Measurements from ENCODE around the gene RAB3IP. TPM values are rescaled to one million over a fixed set of nuclear protein-coding genes. Genes with fewer than 3 reads are reported as not detected.

Gene RAB3IP, protein sequence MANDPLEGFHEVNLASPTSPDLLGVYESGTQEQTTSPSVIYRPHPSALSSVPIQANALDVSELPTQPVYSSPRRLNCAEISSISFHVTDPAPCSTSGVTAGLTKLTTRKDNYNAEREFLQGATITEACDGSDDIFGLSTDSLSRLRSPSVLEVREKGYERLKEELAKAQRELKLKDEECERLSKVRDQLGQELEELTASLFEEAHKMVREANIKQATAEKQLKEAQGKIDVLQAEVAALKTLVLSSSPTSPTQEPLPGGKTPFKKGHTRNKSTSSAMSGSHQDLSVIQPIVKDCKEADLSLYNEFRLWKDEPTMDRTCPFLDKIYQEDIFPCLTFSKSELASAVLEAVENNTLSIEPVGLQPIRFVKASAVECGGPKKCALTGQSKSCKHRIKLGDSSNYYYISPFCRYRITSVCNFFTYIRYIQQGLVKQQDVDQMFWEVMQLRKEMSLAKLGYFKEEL
- total RNA-seq: 20.3 TPM
- long read RNA-seq, transcript RAB3IP-201 (11 exons, 3,690 nt): major isoform, 18 of 21 reads
- long read RNA-seq, partial matches to known transcripts: 2 of 21 reads
- long read RNA-seq, other reads (novel, unspliced or antisense): 1 of 21 reads

DNA sequence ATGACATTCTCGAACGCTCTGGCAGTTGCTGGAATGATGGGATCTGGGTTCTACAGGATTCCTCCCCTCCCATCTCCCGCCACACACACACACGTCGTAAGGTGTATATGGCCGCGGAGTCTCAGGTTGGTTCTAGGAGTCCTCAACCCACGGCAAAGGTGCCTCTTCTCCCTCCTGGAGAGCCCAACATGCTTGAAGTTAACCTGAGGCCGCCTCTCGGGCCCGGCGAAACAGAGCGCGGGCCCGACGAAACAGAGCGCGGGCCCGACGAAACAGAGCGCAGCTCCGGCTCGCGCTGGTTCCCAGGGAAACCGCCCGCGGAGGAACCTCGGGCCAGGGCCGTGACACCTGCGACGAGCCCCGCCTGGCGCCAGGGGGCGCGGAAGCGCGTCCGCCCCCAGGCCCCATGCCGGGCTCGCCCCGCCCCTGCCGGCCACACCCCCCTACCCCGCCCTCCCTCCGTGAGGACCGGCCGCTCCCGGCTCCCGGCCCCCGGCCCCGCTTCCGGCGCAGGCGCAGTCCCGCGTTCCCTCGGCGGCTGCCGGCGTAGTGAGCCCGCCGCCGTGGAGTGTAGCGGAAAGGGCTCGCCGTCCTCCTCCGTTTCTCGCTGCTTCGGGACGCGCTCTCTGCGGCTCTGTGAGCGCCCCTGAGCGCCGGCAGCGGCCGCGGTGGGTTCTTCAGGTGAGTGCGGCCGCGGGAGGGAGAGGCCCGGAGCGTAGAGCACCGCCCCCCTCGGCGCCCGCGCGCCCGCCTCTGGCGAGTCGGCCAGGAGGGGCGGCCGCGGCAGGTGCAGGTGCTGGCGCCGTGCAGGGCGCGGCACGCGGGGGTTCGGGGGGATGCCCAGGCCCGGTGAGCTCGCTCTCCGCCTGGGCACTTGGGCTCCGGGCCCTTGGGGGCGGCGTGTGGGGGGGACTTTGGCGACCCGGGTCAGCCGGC, at the start of gene RAB3IP:
Gene RAB3IP (plus strand): TSS at position 510 of the 936 bp plus-strand sequence. CDS start 16,549 bp downstream, outside the sequence.
- intact Hi-C loops (cut with DNase I): no loop called here
- ATAC-seq (ENCODE audit: poor library complexity) (peak; percentile 97), DNase-seq (peak; percentile 92)

DNA sequence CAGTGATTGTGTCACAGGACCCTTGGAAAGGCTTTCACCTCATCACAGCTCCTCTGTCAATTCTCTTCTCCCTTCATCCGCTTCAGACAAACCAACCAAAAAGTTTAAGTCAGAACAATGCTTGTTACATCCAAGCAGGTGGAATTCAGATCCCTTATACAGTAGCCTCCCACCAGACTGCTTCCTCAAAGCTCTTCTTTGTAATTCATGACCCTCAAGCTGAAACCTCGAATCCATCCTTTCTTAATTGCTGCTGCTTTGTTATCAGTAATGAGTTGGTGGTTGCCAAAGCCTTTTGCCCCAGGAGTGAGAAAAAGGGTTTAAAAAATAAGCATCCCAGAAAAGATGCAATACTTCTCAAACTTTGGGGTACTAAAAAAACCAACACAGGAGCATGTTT, 49.0 kb upstream of the RAB3IP start:
- intact Hi-C loops (cut with DNase I): no loop called here
- ATAC-seq (ENCODE audit: poor library complexity) (no peak), DNase-seq (no peak)

DNA sequence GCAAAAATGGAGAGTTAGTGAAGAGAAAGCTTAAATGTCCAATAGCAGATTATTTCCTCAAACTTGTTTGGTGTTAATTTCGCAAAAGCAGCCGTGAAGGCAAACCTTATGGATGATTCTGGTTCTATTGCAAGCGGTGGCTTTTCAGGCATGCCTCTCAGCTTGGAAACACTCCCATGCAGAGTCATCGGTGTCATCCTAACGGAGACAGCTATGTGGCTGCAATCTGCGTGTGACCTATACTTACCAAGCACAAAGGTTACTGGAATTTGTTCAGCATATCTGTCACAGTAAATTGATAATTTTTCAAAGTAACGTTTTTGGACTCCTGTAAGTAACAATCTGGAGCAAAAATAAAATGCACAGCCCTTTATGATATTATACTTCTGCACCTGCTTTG, 44.5 kb upstream of the RAB3IP start:
- DNase-seq (no peak), ATAC-seq (ENCODE audit: poor library complexity) (peak; percentile 84)
- intact Hi-C loops (cut with DNase I): no loop called here

DNA sequence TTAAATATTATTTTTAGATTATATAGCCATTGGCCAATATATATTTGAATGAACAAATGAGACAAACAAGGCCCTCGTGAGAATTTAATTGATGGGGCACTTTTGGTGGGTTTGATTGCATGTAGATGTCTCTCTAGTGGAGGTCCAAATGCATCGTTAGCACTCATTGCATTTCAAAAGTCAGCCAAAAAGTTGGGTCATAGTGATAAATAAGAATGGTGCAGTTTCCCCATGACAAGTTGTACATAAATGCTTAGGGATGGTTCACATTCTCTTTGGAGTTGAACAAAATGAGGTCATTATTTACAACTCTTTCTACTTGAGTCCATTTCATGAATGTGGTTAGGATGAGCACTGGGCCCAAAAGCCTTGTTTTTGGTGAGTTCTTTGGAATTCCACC, 40.6 kb upstream of the RAB3IP start:
- DNase-seq (no peak), ATAC-seq (ENCODE audit: poor library complexity) (no peak)
- intact Hi-C loops (cut with DNase I): no loop called here

DNA sequence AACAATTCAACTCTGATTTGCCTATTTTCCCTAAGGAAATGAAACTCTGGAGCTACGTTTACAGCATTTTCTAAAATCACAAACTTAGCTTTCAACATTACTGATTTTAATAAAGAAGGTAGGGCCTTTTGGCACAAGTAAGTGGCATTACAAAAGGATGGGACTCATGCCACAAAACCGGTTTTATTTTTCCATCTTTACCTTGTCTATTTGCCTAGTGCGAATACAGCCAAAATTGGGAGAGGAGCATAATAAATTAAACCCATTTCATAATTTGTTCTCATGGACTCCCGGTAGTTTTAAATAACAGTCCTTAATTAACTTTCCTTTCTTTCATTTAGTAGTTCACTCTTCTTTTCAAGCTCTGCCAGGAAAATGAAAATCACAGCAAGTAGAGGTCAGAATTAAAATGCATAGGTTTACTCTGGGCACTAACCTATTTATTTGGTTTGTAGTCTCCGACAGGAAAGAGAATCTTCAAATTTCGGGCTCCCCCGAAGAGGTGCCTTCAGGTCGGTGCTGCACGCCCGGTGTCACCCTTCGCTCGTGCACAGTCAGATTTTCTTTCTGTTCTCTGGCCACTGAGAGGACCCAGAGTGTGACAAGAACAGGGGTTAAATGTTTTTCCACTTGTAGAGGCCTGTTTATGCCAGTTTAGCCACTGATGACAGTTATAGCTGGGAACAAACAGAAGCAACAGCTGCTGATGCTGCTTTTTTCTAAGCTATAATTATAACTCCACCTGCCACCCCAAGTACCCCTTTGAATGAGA, 39.7 kb upstream of the RAB3IP start, which contains the start of gene BEST3:
Gene BEST3 (minus strand): TSS at position 535 of the 772 bp plus-strand sequence. CDS start 1,505 bp downstream, outside the sequence.
- DNase-seq: no peak
- peak; percentile 57 for ATAC-seq (ENCODE audit: poor library complexity)
- intact Hi-C loops (cut with DNase I): no loop called here

DNA sequence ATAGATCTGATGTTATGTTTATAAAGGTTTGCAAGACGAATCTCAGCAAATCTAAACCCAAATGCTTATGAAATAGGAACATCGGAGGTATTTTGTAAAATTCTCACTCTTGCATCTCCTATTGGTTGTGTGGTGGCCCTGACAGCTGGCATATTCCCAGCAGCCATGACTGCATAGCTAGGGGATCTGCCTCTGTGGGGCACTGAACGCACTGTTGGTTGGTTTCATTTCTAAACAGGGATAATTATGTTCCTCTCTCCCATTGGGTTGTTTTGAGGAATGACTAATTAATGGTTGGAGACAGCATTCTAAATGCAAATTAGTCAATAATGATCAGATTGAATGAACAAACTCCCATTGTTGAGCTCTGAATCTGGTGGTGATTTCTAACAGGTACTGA, 36.8 kb upstream of the RAB3IP start:
- ATAC-seq (ENCODE audit: poor library complexity): no peak
- no peak for DNase-seq
- intact Hi-C loops (cut with DNase I): no loop called here

DNA sequence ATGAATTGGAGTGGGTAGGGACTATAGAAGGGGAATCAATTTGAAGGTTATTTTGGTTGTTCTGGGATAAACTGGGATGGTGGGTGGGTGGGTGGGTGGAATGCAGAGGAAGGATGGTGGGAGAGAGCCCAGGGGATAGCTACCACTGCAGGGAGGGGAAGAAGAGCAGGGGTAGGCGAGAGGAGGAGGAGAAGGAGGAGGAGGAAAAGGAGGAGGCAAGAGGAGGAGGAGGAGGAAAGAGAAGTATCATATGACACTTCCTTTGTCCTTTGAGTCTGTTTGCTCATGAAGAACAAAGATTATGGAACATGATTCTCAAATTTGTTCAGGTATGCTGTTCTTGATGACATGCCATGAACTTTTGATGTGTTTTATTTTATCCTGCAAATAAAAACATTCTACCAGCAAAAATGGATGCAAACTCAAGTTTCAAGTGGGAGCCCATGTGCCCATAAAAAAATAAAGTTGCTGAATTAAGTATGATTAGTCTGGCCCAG, 35.5 kb upstream of the RAB3IP start:
- no peak for DNase-seq
- ATAC-seq (ENCODE audit: poor library complexity): no peak
- intact Hi-C loops (cut with DNase I): no loop called here

DNA sequence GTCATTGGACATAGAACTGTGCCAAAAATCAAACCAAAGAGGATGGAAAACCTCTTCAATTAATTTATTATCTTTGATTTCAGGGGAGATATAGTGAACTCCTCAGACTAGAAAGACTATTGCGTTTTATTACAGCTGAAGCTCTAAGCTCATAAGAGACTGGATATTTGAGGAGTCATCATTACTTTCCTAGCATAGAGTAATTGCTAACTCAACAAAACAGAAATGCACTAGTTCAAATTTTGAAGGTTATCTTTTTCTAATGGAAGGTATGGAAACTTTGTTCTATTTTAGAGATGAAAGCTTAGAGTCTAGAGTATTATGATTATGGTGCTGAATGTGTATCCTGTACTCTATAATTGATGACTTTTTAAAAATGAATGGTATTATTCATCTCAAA, 34.3 kb upstream of the RAB3IP start:
- no peak for ATAC-seq (ENCODE audit: poor library complexity)
- DNase-seq: no peak
- intact Hi-C loops (cut with DNase I): no loop called here

DNA sequence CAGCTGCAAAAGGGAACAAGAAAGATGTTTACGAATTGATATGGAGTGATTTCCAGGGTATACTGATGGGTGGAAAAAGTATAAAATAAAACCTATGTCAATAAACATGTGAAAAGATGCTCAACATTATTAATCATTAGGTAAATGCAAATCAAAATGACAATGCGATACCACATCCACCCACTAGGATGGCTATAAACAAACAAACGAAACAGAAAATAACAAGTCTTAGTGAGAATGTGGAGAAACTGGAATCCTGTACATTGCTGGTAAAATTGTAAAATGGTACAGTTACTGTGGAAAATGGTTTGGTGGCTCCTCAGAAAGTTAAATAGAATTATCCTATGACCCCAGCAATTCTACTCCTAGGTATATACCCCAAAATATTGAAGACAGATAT, 30.0 kb upstream of the RAB3IP start:
- ATAC-seq (ENCODE audit: poor library complexity) (no peak), DNase-seq (no peak)
- intact Hi-C loops (cut with DNase I): no loop called here

DNA sequence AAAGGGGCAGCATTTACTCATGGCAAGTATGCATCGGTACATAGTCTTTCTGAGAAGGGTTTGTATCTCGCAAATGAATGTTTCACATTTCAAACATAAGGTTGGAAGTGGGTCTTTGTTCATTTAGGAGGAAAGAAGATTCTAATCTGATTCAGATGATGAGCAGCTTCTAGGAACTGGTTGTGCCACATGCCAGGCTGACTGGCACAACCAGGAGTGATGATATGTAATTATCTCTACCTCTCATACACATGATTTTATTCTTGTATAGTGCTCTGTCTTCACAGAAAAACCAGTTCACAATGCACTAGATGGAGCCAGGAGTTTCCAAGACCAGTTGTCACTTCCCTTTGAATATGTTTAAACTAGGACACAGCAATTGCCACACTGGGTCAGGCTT, 25.8 kb upstream of the RAB3IP start:
- DNase-seq (no peak), ATAC-seq (ENCODE audit: poor library complexity) (no peak)
- intact Hi-C loops (cut with DNase I): no loop called here

DNA sequence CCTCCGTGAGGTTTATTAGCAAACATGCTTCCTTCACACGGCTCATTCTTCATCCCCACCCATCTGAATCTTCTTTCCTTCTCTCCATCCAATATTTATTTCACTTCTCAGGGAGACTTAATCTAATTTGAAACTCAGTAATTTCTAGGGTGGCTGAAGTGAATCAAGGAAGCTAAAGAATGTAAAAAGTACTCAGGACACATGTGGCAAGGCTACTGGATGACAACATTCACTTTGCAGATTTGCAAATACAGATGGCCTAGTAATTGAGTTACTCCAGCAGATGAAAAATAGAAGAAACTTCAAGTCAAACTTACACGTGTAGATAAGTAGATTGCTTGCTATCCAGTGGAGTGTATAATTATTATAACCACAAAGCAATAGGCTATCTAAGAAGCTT, 24.1 kb upstream of the RAB3IP start:
- ATAC-seq (ENCODE audit: poor library complexity): no peak
- intact Hi-C loops (cut with DNase I): no loop called here
- DNase-seq: no peak

DNA sequence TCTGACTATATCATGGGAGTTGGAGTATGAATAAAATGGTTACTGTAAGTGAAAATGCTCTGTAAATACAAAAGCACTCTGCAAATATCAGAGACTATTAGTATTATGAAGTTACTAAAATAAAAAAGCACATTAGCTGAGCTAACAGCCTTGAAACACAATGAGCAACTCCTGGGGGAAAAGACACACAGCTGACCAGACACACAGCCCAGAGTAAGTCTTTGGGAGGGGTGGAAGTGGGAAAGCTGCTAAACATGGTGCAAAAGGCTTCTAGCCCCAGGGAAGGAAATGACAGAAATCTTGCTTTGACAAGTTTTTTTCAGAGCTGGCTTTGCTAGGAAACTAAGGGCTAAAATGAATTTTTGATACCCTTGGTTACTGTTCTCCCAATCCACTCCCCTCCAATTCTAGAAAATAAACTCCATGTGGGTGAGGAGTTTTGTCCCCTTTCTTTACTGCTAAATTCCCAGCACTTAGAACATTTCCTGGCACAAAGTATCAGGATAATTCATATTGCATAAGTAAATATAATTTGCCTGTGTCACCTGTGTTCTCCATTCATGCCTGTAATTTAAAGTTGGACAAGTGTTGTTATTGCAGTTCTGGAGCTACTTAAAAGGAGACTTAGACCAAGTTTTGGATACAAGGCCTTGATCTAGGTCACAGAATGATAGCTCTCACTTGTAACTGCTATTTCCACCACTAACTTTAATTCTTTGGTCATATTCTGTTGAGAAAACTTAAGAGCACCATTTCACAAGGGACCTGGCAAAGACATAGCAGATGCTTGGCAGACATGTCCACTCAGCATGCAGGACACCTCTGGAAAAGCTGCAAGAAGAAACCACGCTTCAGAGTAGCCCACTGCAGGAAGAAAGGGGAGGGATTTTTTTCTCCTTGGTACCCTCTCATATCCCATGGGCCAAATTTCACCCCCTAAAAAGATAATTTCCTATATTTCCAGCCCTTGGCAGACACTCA, 19.0 kb upstream of the RAB3IP start:
- intact Hi-C loops (cut with DNase I): no loop called here
- ATAC-seq (ENCODE audit: poor library complexity): peak; percentile 79
- no peak for DNase-seq

DNA sequence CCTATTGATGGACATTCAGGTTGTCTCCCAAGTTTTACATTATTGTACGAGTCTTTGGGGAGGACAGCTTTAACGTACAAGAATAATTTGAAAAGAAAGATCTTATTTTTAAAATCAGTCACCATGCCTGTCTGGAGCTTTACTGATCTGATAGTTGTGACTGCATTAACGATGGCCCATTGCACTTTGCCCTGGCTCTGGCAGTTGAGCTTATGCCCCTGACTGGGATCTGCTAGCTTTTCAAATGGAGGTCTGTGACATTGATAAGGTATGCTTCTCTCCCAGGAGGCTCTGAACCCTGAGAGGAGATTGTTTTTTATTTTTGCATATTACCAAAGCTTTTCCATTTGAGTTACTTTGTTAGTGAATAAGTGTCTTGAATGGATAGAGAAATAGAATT, 17.9 kb upstream of the RAB3IP start:
- ATAC-seq (ENCODE audit: poor library complexity): no peak
- intact Hi-C loops (cut with DNase I): no loop called here

DNA sequence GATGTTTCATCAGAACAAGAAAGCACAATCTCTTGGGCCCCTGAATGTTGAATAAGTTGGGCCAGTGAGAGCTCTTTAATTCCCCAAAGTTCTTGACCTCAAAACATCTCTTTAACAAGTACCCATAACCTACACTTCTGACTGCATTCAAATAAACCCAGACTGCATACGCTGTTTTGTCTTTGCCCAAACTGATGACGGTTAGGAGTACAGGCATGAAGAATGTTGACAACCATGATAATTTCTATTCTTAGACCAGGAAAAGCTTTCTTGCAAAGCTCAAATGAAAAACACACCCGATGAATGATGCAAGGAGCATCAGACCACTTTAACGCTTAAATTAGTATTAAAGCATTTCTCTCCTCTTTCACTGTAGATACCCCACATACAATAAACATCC, 11.7 kb upstream of the RAB3IP start:
- intact Hi-C loops (cut with DNase I): no loop called here
- ATAC-seq (ENCODE audit: poor library complexity): peak; percentile 68
- DNase-seq: no peak

More for the DNA sequence above, 17.9 kb upstream of the RAB3IP start:
- no peak for DNase-seq

DNA sequence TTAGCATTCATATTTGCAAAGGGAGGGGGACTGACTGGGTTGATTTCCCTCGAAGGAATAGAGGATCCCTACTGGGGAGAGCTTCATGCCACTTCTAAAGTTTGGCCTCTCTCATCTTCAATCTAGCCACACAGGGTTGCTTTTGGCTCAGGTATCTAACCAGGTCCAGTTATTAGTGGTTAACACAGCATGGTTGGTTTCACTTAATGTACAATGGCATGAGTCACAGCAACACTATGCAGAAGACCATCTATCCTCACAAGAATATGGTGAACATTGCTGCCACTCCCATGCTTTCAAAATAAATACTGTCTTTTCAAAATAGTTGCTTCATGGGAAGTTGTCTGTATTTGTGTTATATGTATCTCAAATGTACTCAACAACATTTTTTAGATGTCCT, 6.6 kb upstream of the RAB3IP start:
- intact Hi-C loops (cut with DNase I): no loop called here
- no peak for DNase-seq
- no peak for ATAC-seq (ENCODE audit: poor library complexity)

DNA sequence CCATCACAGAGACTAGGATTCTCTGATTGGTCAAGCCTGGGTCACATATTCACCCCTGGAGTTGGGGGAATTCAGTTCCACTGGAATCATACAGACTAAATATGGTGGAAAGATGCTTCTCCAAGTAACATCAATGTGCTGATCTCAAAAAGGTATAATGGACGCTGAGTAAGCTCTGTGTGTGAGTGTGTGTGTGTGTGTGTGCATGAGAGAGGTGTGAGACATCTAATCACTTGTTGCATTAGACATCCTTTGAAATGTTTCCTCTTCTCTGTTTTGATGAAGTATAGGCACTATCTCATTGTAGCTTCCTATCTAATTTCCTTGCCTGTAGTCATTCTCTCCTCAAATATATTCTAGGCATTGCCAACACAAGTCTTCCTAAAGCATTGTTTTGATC, 5.0 kb upstream of the RAB3IP start:
- intact Hi-C loops (cut with DNase I): no loop called here
- DNase-seq (no peak), ATAC-seq (ENCODE audit: poor library complexity) (no peak)
